ENCODE results near the gene COMMD7. TPM values are rescaled to one million over a fixed set of nuclear protein-coding genes. Genes with fewer than 3 reads are reported as not detected.

The COMMD7 gene
- total RNA-seq, 1 experiment from 2014 or later, result 66.1 TPM

- Histone ChIP-seq H3K27ac (ENCODE audit: insufficient read length, low read depth, low read length) (no peak overlapping the region), H2AFZ (ENCODE audit: low read length) (no peak overlapping the region), H2BK12ac (ENCODE audit: insufficient read length, low read depth, low read length) (no peak overlapping the region), H3K23ac (ENCODE audit: insufficient read length, low read depth, low read length) (no peak overlapping the region), H2BK15ac (ENCODE audit: low read depth, low read length) (no peak overlapping the region), H3K23me2 (ENCODE audit: insufficient read length, low read depth, low read length, poor library complexity, severe bottlenecking) (no peaks in the 10 kb centered on the region), H2AK5ac (ENCODE audit: insufficient read length, low read length) (no peak overlapping the region), H3K79me1 (ENCODE audit: insufficient read depth, low read depth, low read length, poor library complexity, severe bottlenecking) (no peaks in the 10 kb centered on the region), H3K14ac (ENCODE audit: insufficient read depth, low read length) (no peak overlapping the region), H3K4ac (ENCODE audit: low read depth, low read length) (no peak overlapping the region), H4K8ac (replicated peaks; ENCODE audit: insufficient read length, low read depth, low read length) (no peak overlapping the region), H3K18ac (ENCODE audit: insufficient read length, low read depth, low read length) (no peak overlapping the region), H2BK5ac (ENCODE audit: insufficient read length, low read length) (no peak overlapping the region), H3K27me3 (ENCODE audit: insufficient read depth, low read length) (no peaks in the 10 kb centered on the region), H3K9me3 (ENCODE audit: control insufficient read depth, low read depth, low read length) (no peaks in the 10 kb centered on the region), H3K9ac (ENCODE audit: extremely low read depth, insufficient read length, low read length) (no peak overlapping the region), H4K5ac (ENCODE audit: insufficient read length, low read depth, low read length) (no peak overlapping the region), H2BK20ac (ENCODE audit: low read depth, low read length, poor library complexity, severe bottlenecking) (no peak overlapping the region), H4K91ac (ENCODE audit: insufficient read length, low read depth, low read length) (no peak overlapping the region), H3K56ac (ENCODE audit: insufficient read length, low read depth, low read length) (no peak overlapping the region), H4K20me1 (ENCODE audit: control insufficient read depth, insufficient read depth, insufficient read length) (no peaks in the 10 kb centered on the region), H3K79me2 (ENCODE audit: insufficient read depth, low read length) (no peaks in the 10 kb centered on the region), H3K4me1 (ENCODE audit: insufficient read depth, low read length) (no peaks in the 10 kb centered on the region), H3K4me2 (ENCODE audit: insufficient read depth, insufficient read length, low read length) (no peak overlapping the region), H3T11ph (ENCODE audit: low read length) (no peak overlapping the region), H2BK120ac (ENCODE audit: low read depth, low read length, poor library complexity, severe bottlenecking) (no peak overlapping the region)
- TF ChIP-seq CTCF (conservative IDR thresholded peaks at IDR 0.05), result peak; percentile 100
- Mint-ChIP-seq H3K4me3 (no peak overlapping the region), H3K27me3 (ENCODE audit: low read depth) (peaks cover 18% of the 10 kb centered on the region), H3K4me1 (peaks cover 9 to 17% of the 10 kb centered on the region in 2 experiments), H3K36me3 (ENCODE audit: insufficient read depth in 1 of 3, low read depth in 3 of 3) (peaks cover 0 to 2% (median 1%) of the 10 kb centered on the region in 3 experiments; a peak in 3 of 7 replicates), H3K9me3 (peaks cover 0 to 5% of the 10 kb centered on the region in 2 experiments; a peak in 3 of 5 replicates), H3K27ac (no peak overlapping the region; a peak in 1 of 7 replicates)
- WGBS (ENCODE audit: extremely low coverage, insufficient read length, low lambda C conversion rate), result no CpG with 5 or more reads among the region's 8 CpGs
- DNase-seq, result peak; percentile 87
Observed at GRCh38 chr20:32652739-32653526, 90.3 kb downstream of the COMMD7 start.

Other genes starting within 250 kb of the COMMD7 start
- 28.9 and 31.7 TPM in 2 replicates for gene NOL4L, start 158.1 kb downstream of the COMMD7 start, total RNA-seq (2021)
- gene C20orf203, start 69.5 kb downstream of the COMMD7 start, total RNA-seq (2021), result 0.04 and 0.15 TPM in 2 replicates
- 980 and 996 TPM in 2 replicates for gene DNMT3B, start 18.9 kb upstream of the COMMD7 start, total RNA-seq (2021)
- gene MAPRE1, start 76.5 kb upstream of the COMMD7 start, total RNA-seq (2021), result 286 and 289 TPM in 2 replicates
- gene EFCAB8, start 115.5 kb upstream of the COMMD7 start, total RNA-seq (2021), result 0.09 TPM in 1 of 2 replicates, not detected in the other